Breast epithelium (tissue), 3 donors: ENCODE data around the gene NTN4.

Experiments used
- POLR2A ChIP-seq: fragments of 450-650 bp; IDR thresholded peaks from one replicate; pipeline ENCODE4 v1.6.1; 2016; ENCODE audit warnings: antibody characterized with exemption, mild to moderate bottlenecking, moderate library complexity
- POLR2AphosphoS5 ChIP-seq, 3 donors: sonication (generic); formaldehyde crosslinking; IDR thresholded peaks; one replicate each; pipeline ENCODE4 v1.6.1; 2017; ENCODE audit warnings: antibody characterized with exemption in 3 of 3
- TF ChIP-seq, protein P1 (sequence below), 3 donors: fragments of 450-650 bp; IDR thresholded peaks; one replicate each; pipeline ENCODE4 v1.5.1; 2016 to 2017; ENCODE audit warnings: antibody characterized with exemption in 3 of 3, mild to moderate bottlenecking in 3 of 3, moderate library complexity in 3 of 3

DNA sequence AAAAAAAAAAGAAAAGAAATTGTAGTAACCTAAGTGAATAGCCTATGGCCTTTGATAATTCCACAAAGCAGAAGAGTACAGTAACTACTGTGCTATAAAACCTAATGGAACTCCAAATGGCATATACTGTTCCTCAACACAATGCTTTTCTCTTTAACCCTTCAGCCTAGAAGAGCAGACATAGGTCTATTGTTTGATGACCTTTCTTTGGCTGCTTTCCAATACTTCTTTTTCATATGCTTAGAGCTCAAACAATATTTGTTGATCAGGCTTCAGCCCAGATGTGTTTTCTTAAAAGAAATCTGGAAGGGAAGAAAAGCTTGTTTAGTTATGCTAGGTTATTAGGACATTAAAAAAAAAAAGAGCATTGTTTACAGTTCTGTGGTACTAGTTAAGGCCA, 116.4 kb downstream of the NTN4 start:
- TF ChIP-seq, protein P1, sequence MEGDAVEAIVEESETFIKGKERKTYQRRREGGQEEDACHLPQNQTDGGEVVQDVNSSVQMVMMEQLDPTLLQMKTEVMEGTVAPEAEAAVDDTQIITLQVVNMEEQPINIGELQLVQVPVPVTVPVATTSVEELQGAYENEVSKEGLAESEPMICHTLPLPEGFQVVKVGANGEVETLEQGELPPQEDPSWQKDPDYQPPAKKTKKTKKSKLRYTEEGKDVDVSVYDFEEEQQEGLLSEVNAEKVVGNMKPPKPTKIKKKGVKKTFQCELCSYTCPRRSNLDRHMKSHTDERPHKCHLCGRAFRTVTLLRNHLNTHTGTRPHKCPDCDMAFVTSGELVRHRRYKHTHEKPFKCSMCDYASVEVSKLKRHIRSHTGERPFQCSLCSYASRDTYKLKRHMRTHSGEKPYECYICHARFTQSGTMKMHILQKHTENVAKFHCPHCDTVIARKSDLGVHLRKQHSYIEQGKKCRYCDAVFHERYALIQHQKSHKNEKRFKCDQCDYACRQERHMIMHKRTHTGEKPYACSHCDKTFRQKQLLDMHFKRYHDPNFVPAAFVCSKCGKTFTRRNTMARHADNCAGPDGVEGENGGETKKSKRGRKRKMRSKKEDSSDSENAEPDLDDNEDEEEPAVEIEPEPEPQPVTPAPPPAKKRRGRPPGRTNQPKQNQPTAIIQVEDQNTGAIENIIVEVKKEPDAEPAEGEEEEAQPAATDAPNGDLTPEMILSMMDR (IDR thresholded peaks at IDR 0.05) = no peak
- no peak for TF ChIP-seq POLR2AphosphoS5 (IDR thresholded peaks at IDR 0.05)
- TF ChIP-seq POLR2A = no peak
